ENCODE results near the gene SLC9A8.

DNA sequence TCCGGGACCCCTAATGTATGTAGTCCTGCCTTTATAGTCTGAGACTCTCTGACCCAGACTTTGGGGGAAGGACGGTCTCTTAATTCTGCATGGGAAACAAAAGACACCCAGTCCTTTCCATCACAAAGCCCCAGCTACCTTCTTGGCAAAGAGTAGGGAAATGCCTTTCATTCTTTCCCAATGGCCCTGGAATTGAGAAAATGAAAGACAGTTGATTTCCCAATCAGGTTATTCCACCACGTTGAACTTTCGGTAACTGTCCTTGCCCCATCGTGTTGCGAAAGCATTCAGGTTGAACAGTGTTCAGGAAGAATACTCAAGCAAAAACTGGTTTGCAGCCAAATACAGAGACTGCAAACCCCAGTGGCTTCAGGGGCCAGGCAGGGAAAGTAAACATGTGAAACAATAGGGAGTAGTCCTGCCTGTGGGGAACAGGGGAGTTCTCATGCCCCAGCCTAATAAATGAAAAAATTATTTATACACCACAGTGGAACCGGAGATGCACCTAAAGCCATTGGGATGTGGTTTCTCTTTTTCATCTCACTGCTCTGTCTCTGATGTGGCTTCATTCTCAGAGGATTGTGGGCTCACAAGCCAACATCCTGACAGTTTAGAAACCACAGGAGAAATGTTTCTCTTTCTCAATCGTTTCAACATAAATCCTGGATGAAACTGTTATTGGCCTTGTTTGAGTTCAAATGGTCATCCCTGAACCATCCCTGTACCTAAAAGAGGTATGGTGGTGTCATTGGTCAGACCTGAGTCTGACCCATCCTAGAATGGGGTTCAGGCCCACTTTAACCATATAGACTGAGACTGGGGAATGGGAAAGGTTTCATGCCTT is 44.2 kb upstream of the SLC9A8 start:
- TF ChIP-seq, protein P1, sequence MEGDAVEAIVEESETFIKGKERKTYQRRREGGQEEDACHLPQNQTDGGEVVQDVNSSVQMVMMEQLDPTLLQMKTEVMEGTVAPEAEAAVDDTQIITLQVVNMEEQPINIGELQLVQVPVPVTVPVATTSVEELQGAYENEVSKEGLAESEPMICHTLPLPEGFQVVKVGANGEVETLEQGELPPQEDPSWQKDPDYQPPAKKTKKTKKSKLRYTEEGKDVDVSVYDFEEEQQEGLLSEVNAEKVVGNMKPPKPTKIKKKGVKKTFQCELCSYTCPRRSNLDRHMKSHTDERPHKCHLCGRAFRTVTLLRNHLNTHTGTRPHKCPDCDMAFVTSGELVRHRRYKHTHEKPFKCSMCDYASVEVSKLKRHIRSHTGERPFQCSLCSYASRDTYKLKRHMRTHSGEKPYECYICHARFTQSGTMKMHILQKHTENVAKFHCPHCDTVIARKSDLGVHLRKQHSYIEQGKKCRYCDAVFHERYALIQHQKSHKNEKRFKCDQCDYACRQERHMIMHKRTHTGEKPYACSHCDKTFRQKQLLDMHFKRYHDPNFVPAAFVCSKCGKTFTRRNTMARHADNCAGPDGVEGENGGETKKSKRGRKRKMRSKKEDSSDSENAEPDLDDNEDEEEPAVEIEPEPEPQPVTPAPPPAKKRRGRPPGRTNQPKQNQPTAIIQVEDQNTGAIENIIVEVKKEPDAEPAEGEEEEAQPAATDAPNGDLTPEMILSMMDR (IDR thresholded peaks at IDR 0.05) = no peak
- TF ChIP-seq POLR2A (IDR thresholded peaks at IDR 0.05) = no peak
- TF ChIP-seq EP300 (IDR thresholded peaks at IDR 0.05) = no peak

Measured in stomach (tissue), 4 donors.